NCI-H1105 treated with DMSO at 0.1 percent for 48 hours (cell line): Measurements from ENCODE around the gene HSBP1L1.
"Not testable (repeated sequence)": the region's sequence is repeated elsewhere in the genome, so short reads cannot be mapped to it uniquely, and the experiment has no call there.

Experiments
- DNase-seq: peaks from one replicate; lab custom pipeline; 2025; lab: John Stamatoyannopoulos, UW

The HSBP1L1 gene

DNA sequence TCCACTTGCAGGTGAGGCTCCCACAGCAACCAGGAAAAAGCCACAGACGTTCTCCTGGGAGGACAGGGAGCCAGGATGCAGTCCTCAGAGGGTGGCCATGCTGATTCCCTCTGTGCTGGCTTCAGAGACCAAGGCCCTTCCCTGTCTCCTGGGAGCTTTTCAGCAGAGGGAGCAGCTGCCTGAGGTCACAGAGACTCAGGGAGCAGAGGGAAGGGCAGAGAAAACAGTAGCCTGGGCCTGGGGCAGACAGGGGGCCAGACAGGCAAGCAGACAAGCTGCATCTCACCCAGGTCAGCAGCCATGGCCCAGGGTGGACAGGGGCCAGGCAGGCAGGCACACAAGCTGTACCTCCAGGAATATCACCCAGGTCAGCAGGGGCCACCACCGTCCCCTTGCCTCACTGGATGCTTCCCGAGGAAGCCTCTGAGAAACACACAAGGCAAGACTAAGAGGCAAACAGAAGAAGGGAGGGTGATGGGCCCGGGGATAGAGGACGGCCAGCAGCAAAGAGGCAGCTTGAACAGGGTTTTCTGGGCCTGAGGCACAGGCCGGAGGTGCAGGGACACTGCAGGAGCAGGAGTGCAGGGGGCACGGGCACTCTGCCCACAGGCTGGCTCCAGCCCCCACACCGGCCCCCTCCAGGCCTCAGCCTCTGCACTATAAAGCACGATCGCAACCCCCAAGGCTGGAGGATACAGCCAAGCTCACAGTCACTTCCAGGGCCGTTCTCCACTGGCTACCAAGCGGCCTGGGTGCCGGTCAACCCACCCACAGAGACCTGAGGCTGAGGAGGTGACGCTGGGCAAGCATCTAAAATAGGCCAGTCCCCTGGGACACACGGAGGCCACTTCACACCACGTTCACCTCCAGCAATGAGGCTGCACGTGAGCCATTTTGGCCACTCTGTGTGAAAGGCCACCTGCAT, 19.1 kb upstream of the HSBP1L1 start:
- no peak for DNase-seq

DNA sequence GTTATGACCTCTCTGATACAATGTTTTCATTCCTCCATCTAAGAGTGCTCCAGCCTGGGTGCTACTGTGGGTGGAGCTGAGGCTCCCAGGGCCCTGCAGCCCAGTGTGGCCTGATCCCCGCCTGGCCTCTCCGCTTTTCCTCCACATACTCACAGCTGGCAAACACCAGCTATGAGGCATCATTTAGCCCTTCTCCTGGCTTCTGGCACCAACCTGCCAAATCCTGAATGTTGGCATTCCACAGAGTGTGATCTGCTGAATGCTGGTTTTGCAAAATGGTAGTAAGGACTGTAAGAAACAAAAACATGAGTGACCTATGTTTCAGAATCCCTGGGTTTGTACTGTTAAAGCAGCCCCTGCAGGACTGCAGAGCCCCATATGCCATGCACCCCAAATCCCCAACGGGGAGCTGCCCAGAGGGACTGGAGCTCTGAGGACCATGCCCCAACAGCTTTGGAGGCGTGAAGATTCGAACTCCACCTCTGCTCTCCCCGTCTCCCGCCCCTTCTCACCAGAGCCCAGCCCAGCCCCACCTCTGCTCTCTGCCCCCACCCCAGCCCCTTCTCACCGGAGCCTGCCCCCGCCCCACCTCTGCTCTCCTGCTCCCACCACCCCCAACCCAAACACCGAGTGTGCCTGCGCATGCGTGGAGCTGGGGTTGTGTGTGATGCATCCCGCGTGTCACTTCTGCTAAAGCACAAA, 17.2 kb upstream of the HSBP1L1 start:
- no peak for DNase-seq

DNA sequence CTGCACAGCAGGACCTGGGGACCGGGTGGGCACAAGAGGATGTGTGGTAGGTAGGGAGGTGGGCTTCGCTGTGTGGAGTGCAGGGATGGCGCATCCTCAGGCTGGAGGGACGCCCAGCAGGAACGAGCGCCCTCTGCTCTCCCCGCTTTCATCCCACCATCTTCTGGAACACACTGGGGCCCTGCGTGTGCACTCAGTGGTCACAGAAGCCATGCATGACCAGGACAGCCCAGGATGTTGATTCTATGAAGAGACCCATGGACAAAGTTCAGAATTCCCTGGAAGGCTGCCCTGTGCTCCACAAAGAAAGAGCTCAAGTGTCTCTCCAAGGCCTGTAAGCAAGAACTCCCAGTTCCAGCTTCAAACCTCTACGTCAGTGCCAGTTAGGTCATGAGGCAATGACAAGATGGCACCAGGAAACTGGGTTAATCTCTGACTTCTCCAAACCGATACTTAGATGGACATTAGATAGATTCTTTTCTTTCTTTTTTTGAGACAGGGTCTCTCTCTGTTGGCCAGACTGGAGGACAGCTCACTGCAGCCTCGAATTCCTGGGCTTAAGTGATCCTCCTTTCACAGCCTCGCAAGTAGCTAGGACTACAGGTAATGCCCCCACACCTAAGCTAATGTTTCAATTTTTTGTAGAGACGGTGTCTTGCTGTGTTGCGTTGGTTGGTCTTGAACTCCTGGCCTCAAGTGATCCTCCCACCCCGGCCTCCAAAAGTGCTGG, 16.4 kb upstream of the HSBP1L1 start:
- no peak for DNase-seq

DNA sequence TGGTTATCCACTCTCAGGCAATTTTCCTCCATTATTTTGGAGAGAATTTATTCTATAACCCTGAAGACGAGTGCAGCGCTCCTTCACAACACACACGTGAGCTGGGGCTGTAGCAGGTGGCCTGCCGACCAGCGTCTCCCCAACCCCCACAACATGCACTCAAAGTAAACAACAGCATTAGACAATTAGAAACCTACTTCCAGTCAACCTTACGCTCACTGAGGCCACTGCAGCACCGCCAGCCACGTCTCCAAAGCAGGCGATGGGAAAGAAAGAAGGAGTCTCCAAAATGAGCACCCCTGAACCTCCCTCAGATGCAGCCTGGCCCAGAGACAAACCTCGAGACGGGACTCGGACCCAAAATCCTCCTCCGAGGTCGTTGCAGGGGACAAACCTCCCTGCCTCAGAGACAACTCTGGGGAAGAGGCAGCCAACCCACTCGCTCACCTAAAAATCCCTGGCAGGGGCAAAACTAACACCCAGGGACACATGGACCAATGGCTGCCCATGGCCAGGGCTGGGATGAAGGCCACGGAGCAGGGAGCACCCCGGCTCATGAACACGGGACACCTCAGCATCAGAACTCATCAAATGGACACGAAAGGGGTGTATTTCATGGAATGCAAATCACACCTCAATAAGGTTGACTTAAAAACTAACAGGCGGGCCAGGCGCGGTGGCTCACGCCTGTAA, 15.6 kb upstream of the HSBP1L1 start:
- no peak for DNase-seq

DNA sequence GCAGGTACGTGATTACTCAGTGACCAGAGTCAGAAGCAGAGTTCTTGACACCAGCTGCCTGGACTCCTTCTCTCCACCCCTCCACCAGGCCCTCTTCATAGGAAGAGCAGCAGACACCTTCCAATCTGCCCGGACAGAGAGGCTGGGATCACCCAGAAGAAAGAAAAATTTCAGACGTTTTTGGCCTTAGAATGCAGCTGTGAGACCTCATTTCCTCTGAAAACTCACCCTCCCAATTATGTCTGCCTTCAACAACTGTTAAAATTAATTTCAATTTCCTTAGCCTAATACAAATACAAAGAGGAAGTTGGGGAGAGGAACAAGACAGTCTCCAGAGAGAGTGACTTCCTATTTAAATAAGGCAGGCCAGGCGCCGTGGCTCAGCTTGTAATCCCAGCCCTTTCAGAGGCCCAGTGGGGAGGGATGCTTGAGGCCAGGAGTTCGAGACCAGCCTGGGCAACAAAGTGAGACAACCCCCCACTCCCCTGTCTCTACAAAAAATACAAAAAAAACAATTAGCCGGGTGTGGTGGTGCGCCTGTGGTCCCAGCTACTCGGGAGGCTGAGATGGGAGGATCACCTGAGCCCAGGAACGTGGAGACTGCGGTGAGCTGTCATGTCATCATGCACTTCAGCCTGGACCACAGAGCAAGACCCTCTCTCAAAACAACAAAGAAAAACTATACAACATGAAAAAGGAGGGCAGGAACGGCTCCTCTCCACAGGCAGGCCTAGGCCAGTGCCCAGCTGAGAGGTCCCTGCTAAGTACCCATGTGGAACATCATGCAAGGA, 14.6 kb upstream of the HSBP1L1 start:
- DNase-seq: no peak

DNA sequence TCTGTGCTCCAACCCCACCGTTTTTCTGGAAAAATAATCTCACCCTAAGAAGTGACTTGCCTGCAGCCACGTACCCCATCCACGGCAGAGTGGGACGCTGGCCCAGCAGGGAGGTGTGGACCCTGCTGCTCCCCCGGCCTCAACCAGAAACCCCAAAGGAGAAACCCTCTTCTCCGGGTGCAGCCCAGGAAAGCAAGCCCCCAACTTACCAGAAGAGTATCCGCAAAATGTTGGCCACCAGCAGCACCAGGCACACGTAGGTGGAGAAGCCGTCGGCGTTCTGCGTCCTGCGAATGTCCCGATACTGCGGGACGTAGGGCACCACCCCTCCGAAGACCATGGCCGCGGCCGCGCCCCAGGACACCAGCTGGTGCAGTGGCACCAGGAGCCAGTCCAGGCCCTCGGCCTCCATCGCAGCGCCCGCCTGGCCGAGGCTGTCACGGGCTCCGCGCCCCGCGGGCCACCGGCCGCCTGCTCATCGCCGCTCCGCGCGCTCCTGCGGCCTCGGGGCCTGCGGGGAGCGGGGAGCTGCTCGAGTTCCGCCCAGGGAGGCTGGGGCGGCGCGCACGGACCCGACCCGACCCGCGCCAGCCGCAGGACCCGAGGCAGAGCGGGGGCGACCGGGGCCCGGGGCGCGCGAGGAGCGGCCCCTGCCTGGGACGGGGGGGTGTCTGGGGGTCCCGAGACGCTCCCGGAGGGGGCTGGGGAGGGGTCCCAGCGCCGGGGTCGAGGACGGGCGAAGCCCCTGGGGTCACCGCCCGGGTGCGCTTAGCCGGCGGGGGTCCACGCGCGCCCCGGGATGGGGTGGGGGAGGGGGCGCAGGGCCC, 13.7 kb upstream of the HSBP1L1 start:
- no peak for DNase-seq

DNA sequence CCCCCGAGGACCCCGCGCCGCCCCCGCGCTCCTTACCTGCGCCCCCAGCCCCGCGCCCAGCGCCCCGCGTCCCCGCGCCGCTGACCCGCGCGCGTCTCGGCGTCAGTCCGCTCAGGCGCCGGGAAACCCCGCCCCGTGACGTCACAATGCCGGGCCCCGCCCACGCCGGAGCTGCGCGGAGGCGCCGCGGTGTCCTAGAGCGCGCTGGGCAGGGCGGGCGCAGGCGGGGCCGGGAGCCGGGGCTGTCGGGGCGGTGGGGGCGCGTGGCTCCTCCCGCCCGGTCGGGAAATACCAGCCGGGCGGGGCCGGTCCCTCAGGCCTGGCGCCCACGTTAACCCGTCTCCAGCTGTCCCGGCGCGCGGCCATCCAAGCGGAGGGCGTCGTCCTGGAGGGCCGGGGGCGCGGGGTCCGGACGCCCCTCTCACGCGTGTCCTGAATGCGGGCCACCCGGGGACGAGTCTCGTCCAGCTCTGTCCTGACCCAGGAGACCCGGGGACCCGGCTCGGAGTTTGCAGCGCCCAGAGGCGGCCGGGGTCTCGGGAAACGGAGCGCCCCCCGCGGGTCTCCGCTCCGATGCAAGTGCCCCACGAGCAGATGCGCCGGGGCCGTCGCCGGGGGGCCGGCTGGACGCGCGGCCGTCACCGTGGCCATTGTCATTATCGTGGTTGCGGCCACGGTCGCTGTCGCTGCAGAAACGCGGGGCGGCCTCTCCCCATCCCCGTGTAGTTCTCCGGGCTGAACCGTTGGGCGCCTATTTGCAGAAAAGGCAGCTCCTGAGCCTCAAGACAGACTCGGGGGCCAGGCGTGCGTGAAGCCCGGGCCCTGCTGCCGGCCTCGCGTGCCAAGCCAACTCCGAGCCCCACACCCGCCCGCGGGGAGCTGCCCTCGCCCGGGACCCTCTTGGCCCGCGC, 12.6 kb upstream of the HSBP1L1 start, which contains the start of gene SLC66A2:
Gene SLC66A2 (minus strand): TSS at position 109 of the 911 bp plus-strand sequence. CDS start 727 bp downstream, outside the sequence.
- DNase-seq: peak; percentile 67

DNA sequence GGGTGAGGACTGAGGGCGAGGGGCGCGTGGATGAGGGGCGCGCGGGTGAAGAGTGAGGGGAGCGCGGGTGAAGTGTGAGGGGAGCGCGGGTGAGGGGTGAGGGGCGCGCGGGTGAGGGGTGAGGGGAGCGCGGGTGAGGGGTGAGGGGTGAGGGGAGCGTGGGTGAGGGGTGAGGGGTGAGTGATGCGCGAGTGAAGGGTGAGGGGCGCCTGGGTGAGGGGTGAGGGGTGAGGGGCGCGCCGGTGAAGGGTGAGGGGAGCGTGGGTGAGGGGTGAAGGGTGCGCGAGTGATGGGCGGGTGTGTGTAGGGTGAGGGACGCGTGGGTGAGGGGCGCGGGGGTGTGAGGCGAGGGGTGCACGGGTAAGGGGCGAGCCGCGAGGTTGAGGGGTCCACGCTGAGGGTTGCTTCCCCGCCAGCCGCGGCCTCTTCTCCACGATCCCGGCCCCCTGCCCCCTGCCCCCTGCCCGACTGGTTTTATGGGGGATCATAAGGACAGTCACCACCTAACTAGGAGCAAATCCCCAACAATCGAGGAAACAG, 11.9 kb upstream of the HSBP1L1 start:
- DNase-seq: no peak

DNA sequence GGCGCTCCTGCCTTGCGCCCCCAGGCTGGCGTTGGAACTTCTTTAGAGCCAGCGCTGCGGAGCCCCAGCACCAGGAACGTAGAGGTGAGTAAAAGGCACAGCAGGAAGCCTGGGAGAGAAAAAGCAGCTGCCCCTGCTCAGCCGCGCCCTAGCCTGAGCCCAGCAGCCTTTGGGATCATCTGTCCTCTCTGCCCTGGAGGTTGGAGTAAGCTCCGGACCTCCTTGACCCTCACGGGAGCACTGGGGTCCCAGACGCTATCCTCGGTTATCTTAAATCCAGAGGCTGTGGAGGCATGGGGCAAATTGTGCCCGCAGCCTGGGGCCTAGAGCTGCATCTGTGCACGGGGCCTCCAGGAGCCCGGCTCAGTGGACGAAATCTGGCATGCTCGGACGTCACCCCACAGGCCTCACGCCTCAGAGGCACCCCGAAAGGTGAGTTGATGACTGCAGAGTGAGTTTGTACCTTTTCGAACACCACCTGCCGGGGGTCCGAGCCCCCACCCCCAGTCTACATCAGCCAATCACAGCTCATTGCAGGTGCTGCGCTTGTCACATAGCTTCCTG, 11.4 kb upstream of the HSBP1L1 start:
- no peak for DNase-seq

DNA sequence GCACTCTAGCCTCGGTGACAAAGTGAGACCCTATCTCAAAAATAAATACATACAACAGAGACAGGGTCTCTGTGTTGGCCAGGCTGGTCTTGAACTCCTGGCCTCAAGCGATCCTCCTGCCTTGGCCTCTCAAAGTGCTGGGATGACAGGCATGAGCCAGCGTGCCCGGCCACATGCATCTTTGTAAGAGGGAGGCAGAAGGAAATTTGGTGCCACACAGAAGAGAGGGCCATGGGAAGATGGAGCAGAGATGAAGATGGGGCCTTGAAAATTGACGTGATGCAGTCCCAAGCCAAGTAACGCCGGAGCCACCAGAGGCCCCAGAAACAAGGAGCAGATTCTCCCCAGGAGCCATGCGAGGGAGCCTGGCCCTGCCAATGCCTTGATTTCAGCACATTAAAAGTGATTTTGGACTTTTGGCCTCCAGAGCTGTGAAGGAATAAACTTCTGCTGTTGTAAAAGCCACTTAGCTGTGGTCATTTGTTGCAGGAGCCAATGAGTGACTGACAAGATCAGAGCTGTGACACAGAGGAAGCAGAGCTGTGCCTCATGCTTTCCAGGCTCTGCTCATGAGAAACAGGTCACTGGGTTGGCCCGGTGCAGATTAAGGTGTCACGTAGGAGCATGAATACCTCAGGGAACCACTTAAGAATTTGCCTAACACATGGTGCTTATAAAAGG, 10.3 kb upstream of the HSBP1L1 start:
- no peak for DNase-seq

DNA sequence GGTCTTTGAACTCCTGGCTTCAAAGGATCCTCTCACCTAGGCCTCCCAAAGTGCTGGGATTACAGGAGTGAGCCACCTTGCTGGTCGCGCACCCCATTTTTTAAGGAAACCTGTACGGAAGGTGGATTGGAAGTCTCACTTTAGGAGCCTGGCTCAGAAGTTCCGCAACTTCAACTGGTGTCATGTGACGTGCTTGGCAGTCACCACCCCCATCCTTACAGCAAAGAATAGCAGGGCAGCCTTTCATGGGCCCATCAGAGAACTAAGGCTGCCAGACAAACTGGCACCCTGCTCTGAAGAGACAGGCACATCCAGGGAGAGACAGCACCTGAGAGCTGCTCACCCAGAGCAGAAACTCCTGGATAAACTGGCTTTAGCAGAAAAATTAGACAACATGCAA, 9.7 kb upstream of the HSBP1L1 start:
- no peak for DNase-seq

DNA sequence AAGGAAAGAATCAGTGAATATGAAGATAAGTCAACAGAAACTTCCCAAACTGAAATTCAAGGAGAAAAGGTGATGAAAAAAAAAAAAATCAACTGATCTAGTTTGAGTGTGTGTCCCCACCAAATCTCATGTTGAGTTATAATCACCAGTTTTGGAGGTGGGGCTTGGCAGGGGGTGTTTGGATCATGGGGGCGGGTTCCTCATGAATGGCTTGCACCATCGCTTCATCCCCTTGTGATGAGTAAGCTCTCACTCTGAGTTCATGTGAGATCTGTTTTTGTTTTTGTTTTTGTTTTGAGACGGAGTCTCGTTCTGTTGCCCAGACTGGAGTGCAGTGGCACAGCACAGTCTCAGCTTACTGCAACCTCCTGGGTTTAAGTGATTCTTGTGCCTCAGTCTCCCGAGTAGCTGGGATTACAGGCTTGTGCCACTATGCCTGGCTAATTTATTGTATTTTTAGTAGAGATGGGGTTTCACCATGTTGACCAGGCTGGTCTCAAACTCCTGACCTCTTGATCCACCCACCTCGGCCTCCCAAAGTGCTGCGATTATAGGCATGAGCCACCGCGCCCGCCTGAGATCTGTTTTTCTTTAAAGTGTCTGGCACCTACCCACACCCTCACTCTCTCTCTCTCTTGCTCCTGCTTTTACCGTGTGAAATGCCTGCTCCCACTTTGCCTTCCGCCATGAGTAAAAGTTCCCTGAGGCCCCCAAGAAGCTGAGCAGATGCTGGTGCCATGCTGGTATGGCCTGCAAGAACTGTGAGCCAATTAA, 9.0 kb upstream of the HSBP1L1 start:
- no peak for DNase-seq

DNA sequence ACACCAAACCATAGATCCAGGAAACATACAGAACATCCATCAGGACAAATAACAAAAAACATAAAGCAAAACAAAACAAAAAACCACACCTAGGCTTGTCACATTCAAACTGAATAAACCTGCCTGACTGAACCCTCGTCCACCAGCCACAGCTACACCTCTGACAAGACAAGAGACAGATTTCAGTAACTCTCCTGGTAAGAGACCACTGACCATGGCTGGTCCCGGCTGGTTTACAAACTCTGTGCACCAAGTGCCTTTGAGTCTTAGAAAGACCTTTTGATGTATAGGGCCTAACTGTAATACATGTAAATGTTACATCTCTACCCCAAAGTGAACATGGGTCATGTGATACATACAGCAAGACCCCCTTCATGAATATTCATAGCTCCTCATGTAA, 8.2 kb upstream of the HSBP1L1 start:
- no peak for DNase-seq

DNA sequence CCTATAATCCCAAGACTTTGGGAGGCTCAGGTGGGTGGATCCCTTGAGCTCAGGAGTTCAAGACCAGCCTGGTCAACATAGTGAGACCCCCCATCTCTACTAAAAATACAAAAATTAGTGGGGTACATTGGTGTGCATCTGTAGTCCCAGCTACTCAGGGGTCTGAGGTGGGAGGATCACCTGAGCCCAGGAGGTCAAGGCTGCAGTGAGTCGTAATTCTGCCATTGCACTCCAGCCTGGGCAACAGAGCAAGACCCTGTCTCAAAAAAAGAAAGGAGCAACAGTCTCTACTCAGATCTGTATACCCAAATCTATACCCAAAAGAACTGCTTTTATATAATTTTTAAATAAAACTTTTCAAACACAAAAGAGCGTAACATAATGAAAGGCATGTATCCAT, 5.5 kb upstream of the HSBP1L1 start:
- no peak for DNase-seq

DNA sequence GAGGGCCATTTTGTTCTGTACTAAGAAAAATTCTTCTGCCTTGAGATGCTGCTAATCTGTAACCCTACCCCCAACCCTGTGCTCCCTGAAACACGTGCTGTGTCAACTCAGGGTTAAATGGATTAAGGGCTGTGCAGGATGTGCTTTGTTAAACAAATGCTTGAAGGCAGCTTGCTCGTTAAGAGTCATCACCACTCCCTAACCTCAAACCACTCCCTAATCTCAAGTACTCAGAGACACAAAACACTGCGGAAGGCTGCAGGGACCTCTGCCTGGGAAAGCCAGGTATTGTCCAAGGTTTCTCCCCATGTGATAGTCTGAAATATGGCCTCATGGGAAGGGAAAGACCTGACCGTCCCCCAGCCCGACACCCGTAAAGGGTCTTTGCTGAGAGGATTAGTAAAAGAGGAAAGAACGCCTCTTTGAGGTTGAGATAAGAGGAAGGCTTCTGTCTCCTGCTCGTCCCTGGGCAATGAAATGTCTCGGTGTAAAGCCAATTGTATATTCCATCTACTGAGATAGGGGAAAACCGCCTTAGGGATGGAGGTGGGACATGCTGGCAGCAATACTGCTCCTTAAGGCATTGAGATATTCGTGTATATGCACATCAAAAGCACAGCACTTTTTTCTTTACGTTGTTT, 4.2 kb upstream of the HSBP1L1 start:
- not testable (repeated sequence) for DNase-seq

DNA sequence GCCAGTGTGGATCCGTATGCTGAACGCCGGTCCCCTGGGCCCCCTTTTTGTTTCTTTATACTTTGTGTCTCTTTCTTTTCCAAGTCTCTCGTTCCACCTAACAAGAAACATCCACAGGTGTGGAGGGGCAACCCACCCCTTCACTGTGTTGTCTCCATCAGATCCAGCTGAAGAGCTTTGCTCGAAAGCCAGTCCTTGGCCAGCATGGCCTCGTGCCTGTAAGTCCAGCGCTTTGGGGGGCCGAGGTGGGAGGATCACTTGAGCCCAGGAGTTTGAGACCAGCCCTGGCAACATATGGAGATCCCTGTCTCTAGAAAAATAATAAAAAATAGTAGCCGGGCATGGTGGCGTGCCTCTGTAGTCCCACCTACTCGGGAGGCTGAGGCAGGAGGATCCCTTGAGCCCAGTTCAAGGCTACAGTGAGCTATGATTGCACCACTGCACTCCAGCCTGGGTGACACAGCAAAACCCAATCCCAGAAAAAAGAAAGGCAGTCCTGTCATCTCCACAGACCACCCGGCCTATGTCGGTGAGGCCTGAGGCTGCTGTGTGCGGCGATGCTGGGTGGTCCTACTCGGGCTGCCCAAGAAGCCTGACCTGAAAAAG, 3.4 kb upstream of the HSBP1L1 start:
- no peak for DNase-seq
